ENCODE results near the gene POLG2. TPM values are rescaled to one million over a fixed set of nuclear protein-coding genes. Genes with fewer than 3 reads are reported as not detected.

The POLG2 gene
- total RNA-seq, 1 donor from 2014 or later = 12.0 TPM

GRCh38 chr17:64529221-64529620 lies 32.4 kb upstream of the POLG2 start:
- H3K4me3 ChIP-seq = no peak overlapping the region
- H3K27ac ChIP-seq = no peak overlapping the region
- DNase-seq (no peak), ATAC-seq (no peak)
- H3K9me3 ChIP-seq = no peaks in the 10 kb centered on the region
- peaks cover 100% of the 10 kb centered on the region for H3K36me3 ChIP-seq
- no peaks in the 10 kb centered on the region for H3K4me1 ChIP-seq
- H3K27me3 ChIP-seq (ENCODE audit: low read depth) = no peaks in the 10 kb centered on the region
- TF ChIP-seq CTCF (IDR thresholded peaks at IDR 0.05) = no peak
- intact Hi-C loops (cut with DNase I) = no loop called here

- no peak for ATAC-seq
- H3K27me3 ChIP-seq (ENCODE audit: low read depth) = no peaks in the 10 kb centered on the region
- no peak for TF ChIP-seq CTCF (IDR thresholded peaks at IDR 0.05)
- intact Hi-C loops (cut with DNase I) = no loop called here
- no peaks in the 10 kb centered on the region for H3K9me3 ChIP-seq
- H3K4me3 ChIP-seq = no peak overlapping the region
- H3K4me1 ChIP-seq = no peaks in the 10 kb centered on the region
- no peak overlapping the region for H3K27ac ChIP-seq
- H3K36me3 ChIP-seq = peaks cover 100% of the 10 kb centered on the region
- DNase-seq = no peak
Measured at GRCh38 chr17:64527914-64528313, 31.1 kb upstream of the POLG2 start.

- DNase-seq = no peak
- no peak overlapping the region for H3K27ac ChIP-seq
- intact Hi-C loops (cut with DNase I) = no loop called here
- ATAC-seq = no peak
- no peaks in the 10 kb centered on the region for H3K27me3 ChIP-seq (ENCODE audit: low read depth)
- no peaks in the 10 kb centered on the region for H3K4me1 ChIP-seq
- no peak for TF ChIP-seq CTCF (IDR thresholded peaks at IDR 0.05)
- H3K9me3 ChIP-seq = no peaks in the 10 kb centered on the region
- H3K4me3 ChIP-seq = no peak overlapping the region
- peaks cover 100% of the 10 kb centered on the region for H3K36me3 ChIP-seq
Measured at GRCh38 chr17:64520359-64520758, 23.5 kb upstream of the POLG2 start.

- intact Hi-C loops (cut with DNase I) = no loop called here
- Histone ChIP-seq H3K4me3 (no peak overlapping the region), H3K27ac (no peak overlapping the region), H3K36me3 (peaks cover 99% of the 10 kb centered on the region), H3K9me3 (no peaks in the 10 kb centered on the region), H3K4me1 (no peaks in the 10 kb centered on the region), H3K27me3 (ENCODE audit: low read depth) (no peaks in the 10 kb centered on the region)
- TF ChIP-seq CTCF (IDR thresholded peaks at IDR 0.05) = no peak
- no peak for DNase-seq
- ATAC-seq = no peak
Measured at GRCh38 chr17:64519601-64520000, 22.7 kb upstream of the POLG2 start.

GRCh38 chr17:64515829-64516228 lies 19.0 kb upstream of the POLG2 start:
- TF ChIP-seq CTCF (IDR thresholded peaks at IDR 0.05) = no peak
- Histone ChIP-seq H3K36me3 (peaks cover 99% of the 10 kb centered on the region), H3K27ac (no peak overlapping the region), H3K9me3 (no peaks in the 10 kb centered on the region), H3K27me3 (ENCODE audit: low read depth) (no peaks in the 10 kb centered on the region), H3K4me1 (no peaks in the 10 kb centered on the region), H3K4me3 (no peak overlapping the region)
- DNase-seq (no peak), ATAC-seq (no peak)
- intact Hi-C loops (cut with DNase I) = no loop called here

- TF ChIP-seq CTCF (IDR thresholded peaks at IDR 0.05) = no peak
- H3K4me1 ChIP-seq = no peaks in the 10 kb centered on the region
- H3K27ac ChIP-seq = no peak overlapping the region
- intact Hi-C loops (cut with DNase I) = no loop called here
- DNase-seq (no peak), ATAC-seq (no peak)
- no peaks in the 10 kb centered on the region for H3K9me3 ChIP-seq
- H3K36me3 ChIP-seq = peaks cover 99% of the 10 kb centered on the region
- no peaks in the 10 kb centered on the region for H3K27me3 ChIP-seq (ENCODE audit: low read depth)
- no peak overlapping the region for H3K4me3 ChIP-seq
Measured at GRCh38 chr17:64515419-64515818, 18.6 kb upstream of the POLG2 start.
